A549 treated with GW870086 at 1 μM for 4 hours (cell line): Measurements from ENCODE around the gene NCF4. TPM values are rescaled to one million over a fixed set of nuclear protein-coding genes. Genes with fewer than 3 reads are reported as not detected.

ENCODE experiments used
- total RNA-seq: library from RNA; stranded (reverse); fragments of 200-300 nt; extraction: Qiagen RNA extraction; gene quantifications from 5 replicates; pipeline ENCODE4 v1.2.3, GENCODE V29; 2022; ENCODE audit warnings: low read depth

NCF4 gene
- total RNA-seq, result 0.09 to 0.33 TPM in 2 of 5 replicates, not detected in the others

DNA sequence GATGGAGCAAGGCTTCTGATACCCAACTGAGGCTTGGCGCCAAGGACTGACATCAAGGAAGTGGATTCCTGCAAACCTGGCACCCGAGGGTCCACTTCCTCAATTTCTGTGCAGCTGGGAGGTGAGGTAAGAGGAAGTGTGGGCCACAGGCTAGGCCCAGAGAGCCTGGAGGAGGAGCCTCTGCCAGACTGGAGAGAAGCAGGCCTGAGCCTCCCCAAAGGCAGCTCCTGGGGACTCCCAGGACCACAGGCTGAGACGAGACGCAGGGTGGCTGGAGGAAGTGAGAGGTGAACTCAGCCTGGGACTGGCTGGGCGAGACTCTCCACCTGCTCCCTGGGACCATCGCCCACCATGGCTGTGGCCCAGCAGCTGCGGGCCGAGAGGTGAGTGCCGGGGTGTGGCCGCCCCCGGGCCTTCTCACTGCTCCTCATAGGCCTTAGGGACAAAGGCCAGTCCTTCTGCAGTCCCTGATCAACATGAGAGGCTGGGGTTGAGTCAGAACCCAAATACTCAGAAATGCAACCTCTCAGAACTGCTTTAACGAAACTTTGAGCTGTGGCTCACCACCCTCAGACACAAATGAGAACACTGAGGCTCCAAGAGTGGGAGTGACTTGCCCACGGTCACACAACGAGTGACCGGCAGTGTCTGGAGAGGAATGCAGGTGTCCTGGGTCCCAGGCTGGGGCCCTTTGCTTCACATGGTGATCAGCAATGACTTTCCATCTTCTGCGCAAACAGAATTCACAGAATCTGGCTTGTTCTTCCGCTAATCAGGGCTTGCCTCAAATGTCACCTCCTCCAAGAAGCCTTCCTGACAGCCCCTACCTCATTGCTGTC, at the start of gene NCF4:
TSS of gene NCF4 (plus strand) at position 186 of the 839 bp plus-strand sequence. CDS start at position 352, 166 bp downstream.

DNA sequence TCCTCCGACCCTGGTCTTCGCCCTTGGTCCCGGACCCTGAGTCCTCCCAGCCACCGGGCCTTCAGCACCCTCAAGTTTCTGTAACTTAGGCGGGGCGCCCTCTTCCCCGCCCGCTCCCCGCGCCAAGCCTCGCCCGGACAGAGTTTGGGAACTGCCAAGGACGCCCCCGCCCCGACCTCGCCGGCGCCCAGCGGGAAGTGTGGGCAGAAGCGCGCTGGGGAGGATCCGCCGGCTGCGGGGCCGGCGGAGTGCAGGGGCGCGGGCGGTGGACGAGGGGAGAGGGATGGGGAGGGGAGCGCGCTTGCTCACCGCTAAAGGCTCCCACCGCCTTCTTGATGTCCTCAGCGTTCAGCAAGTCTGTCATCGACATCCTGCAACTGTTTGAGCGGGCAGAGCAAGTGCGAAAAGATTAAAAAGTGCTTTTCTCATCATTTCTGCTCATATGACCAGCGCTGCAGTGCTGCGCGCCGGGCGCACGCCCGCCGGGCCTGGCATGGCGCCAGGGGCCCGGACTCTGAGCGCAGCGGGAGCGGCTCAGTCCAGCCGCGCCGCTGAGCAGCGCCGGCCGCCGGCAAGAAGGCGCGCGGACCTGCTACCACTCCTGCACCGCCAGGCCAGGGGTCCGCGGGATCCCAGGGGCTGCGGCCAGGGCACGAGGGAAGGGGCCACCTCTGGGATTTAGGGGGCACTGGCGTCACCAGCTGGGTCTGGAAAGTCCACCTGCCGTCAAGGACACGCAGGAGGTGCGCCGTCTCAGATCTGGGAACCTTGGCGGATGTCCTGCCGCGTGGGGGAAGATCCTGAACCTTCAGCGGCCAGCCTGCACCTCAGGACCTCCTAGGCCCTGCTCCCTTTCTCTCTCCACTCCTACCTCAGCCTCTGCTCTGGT, 43.9 kb upstream of the NCF4 start, which contains the start of gene PVALB:
TSS of gene PVALB (minus strand) at position 400 of the 889 bp plus-strand sequence. CDS start at position 370, 30 bp downstream.

DNA sequence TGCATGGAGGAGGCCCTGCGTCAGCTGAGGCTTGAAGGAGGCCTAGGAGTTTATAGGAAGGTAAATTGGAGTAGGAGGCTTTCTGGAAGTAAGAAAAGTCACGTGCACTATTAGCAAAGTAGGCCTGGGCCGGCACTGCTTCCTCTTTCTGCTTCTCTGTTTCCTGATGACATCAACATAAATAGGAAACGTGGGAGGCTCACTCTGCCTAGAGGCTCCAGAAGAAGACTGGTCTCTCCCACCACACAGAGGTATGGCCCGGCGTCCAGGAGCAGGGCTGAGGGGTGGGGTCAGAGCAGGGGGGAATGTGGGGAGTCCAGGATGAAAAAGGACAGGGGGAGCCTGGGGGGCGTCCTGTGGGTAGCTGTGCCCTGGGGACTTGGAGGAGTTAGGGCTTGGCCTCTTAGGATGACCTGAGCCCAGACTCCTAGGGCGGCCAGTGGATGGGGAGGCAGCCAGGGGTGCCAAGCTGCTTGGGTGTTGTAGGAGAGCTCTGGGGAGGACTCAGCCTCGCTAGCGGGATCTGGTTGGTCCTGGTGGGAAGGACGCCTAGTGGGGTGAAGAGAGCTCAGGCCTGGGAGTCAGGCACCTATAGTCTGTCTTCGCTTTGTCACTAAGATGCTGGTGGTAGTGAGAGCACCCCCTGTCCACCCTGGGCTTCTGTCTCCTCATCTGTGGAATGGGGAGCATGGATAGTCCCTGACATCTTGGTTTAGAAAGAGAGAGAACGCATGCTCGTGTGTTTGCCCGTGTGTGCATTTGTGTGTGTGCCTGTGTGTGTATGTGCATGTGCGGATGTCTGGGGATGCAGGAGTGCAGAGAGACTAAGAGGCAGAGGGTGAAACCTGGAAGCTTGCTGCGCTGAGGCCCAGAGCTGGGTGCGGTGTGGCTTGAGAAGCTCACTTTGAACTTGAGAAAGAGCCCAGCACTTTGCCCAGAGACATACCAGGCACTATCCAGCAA, 52.9 kb downstream of the NCF4 start, which contains the start of gene CSF2RB:
TSS of gene CSF2RB (plus strand) at position 202 of the 963 bp plus-strand sequence. CDS start 8,580 bp downstream, outside the sequence.

Other genes with a start within 250 kb of the NCF4 start
- gene CACNG2, start 157.3 kb upstream of the NCF4 start, total RNA-seq, result not detected in 5 replicates
- 12.4 to 25.7 TPM (median 23.3 TPM) in 5 replicates for gene IFT27, start 84.9 kb upstream of the NCF4 start, total RNA-seq
- gene PVALB, start 44.0 kb upstream of the NCF4 start, total RNA-seq, result not detected in 5 replicates
- gene CSF2RB, start 52.6 kb downstream of the NCF4 start, total RNA-seq, result not detected in 5 replicates
- gene TST, start 158.4 kb downstream of the NCF4 start, total RNA-seq, result 46.4 to 59.7 TPM (median 53.0 TPM) in 5 replicates
- 48.1 to 73.4 TPM (median 70.5 TPM) in 5 replicates for gene MPST, start 158.7 kb downstream of the NCF4 start, total RNA-seq
- gene KCTD17, start 190.7 kb downstream of the NCF4 start, total RNA-seq, result 19.3 to 28.7 TPM (median 27.2 TPM) in 5 replicates
- 0.03 TPM in 2 of 5 replicates, not detected in the others for gene TMPRSS6, start 248.7 kb downstream of the NCF4 start, total RNA-seq